HG03135 (cell line): ENCODE measurements around the gene COL4A4.

Experiments used
- ATAC-seq: cut with Tn5 transposase; IDR thresholded peaks from one replicate; pipeline ENCODE4 v1.9.1; 2021; ENCODE audit warnings: mild to moderate bottlenecking, moderate library complexity; ENCODE audit not compliant: unreplicated experiment

The COL4A4 gene

DNA sequence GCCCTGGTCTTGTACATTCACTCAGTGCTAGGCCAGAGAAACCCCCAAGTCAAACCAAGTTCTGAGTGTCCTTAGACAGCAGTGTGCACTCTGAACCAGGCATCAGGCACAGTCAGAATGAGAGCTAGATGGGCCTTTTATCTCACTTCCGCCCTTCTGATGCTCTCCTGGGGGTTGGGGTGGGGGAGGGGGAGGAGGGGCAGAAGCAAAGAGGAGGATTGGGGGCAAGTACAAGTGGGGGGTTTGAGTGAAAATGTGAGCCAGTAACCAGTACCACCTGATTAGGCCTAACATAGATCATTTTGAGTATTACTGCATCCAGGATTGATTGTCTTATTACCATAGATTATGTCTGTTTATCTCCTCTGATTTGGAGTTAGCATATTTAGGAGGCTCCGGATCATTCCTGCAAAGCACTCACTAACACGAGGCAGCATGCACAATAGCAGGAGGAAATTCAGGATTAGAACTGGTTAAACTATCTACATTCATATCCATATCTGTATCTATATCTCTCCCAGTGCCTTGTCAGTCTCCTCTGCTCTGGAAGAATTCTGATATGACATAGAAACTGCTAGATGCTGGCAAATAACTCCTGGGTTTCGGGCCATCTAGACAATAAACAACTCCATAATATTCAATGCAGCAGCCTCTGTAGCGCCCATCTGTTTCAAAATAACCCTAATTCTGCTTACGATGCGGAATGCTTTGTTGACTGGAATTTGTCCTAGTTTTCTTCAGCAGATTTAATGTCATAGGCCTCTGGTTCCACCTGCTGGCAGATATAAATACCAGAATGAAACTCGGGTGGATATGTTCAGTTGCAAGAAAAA is 179.0 kb downstream of the COL4A4 start:
- peak; percentile 95 for ATAC-seq

DNA sequence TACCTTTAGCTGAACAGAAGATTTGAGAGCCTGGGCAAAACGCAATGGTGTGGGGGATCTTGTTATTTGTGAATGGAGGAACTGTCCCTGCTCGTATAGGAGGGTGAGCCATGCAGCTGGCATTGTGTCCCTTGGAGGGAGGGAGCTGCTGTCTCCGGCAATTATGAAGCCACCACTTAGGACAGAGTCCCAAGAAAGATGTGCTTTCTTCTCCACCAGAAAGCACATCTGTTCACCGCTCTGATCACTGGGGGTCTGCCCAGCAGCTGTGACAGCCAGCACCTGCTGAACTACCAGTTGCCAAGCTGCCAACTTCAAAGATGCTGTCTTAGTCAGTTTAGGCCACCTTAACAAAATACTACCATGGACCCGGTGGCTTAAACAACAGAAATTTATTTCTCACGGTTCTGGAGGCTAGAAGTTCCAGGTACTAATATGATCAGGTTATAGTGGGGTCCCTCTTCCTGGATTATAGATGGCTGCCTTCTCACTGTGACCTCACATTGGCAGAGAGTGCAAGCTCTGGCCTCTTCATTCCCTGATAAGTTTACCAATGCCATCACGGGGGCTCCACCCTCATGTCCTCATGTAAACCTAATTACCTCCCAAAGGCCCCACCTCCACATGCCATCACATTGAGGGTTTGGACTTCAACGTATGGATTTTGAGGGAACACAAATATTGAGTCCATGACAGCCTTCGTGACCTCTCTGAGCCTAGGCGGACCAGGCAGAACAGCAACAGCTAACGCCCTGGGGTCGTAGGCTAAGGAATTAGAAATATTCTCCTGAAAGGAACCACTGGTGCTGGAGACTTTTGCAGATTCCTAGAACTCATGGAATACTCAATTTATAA is 179.9 kb downstream of the COL4A4 start:
- no peak for ATAC-seq

DNA sequence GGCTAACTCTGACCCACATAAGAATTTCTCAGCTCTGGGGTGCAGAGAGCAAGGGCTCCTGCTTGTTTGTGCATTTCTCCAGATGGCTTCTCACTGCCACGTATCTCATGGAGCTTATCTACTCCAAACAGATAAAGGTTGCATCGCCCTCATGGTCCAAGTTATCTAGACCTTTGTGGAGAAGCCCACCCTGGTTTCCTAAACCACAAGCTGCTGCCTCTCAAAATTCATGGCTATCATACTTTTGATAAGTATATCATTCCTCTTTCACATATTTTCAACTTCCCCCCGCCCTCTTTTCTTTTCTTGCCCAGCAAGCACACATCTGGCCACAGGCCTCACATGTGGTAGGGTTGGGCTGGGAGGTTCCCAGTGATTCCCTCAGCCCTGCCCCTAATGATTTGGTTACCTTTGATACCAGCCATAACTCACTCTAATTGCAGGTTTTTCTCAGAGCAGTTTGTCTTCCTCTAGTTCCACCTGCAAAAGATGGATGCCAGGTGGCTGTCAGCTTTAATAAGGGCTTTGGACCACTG is 182.1 kb downstream of the COL4A4 start:
- no peak for ATAC-seq

DNA sequence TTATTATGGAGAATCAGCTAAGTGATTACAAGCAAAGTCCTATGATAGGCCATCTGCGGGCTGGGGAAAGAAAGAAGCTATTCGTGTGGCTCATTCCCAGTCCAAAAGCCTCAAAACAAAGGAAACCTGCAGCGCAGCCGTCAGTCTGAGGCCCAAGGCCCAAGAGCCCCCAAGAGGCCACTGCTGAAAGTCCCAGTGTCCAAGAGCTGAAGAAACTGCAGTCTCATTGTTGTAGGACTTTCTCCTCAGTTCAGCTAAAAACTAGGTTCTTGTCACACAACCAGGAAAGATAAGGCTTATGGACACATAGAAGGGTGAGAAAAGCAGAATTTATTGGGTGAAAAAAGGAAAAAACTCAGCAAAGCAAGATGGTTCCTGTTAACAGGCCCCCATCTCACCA is 185.0 kb downstream of the COL4A4 start:
- ATAC-seq: no peak

DNA sequence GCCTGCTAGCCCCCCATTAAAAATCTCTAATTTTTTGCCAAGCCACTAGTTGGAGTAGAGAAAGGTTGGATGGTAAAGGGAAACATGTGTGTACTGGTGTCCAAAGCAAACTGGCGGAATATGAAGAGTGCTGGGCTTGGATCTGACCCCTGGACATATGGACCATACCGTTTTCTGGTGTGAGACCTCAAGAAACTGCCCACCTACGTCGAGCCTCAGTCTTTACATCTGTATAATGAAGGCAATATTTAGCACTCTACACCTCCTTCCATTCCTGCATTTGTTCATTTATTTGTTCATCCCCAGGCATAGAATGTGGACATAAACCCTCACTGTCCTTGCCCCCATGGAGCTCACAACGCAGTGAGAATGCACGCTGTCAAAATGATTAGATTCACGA is 185.7 kb downstream of the COL4A4 start:
- ATAC-seq: no peak

DNA sequence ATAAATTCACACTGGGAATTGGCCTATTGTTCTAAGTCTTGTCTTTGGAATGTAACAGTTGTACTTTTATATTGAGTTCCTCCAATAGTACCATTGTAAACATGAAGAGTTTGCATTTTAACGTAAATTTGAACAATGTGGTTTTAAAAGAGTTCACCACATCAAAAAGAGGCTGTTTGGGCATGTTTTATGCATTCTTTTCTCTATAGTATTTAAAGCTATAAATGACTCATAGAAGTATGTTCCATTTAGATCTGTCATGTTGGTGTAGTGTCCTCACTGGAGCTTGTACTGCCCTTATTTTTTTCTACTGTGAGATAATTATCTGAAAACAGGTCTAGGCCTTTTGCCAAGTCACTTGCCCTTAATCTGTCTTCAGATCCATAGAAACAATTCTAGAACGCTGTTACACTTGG is 186.2 kb downstream of the COL4A4 start:
- no peak for ATAC-seq

DNA sequence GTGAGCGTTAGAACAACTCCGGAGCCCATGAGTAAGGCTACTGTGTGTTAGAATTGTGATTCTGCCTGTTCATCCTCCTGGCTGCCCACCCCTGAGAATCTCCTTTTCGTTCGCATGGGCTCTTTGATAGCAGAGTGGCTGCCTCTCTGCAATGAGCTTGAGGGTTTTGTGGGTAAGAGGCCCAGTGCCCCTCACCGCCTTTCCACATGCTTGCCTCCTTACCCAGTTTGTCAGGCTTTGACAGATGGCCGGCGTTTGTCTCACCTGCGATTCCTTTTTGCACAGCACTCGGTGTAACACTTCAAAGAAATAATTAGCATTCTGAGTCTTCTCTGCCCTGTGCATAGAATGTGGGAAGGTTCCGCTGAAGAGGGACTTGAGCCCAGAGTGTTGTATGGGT is 190.2 kb downstream of the COL4A4 start:
- ATAC-seq: no peak

DNA sequence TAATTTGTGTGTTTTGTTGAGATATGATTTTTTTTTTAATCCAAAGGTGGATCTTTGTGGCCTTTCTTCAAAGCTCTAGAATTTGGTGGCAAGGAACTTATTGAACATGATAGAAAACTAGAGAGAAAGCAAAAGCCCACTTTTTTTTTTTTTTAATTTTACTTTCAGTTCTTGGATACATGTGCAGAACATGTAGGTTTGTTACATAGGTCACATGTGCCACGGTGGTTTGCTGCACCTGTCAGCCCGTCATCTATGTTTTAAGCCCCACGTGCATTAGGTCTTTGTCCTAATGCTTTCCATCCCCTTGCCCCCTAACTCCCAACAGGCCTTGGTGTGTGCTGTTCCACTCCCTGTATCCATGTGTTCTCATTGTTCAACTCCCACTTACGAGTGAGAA is 192.2 kb downstream of the COL4A4 start:
- ATAC-seq: no peak

DNA sequence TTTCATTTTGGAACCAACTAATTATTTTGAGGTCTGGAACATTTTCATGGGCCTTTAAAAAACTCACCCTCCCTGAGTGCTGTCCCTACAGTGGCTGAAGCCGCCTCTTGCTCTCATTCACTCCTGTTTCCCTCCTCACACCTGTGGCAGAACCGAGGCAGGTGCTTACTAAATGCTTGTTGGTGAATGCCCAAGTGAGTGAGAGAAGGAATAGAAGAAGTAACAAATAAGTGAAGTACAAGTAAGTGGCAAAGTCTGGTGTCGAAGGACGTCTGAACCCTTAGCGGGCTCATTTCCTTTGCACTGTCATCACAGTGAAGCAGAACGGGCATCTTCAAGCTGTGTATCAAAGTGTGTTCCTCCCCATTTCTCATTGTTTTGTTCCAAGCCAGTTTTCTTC is 192.9 kb downstream of the COL4A4 start:
- peak; percentile 45 for ATAC-seq

DNA sequence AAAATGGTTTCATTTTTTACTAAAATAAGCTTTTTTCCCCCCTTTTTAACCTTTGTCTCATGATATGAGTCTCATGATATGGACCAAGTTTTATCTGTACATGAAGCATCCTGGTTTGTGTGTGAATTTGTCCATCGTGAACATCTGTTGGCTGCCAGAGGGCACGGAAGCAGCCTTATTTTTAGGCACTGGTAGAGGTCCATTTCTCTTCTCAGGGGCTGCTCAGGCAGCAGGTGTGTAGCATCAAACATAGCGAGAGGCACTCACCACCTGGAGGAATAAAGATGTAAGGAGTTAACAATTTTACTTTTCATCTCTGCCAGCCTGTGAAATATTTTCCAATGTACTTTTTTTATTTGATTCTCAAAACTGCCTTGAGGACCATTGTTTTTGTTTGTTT is 193.6 kb downstream of the COL4A4 start:
- no peak for ATAC-seq

DNA sequence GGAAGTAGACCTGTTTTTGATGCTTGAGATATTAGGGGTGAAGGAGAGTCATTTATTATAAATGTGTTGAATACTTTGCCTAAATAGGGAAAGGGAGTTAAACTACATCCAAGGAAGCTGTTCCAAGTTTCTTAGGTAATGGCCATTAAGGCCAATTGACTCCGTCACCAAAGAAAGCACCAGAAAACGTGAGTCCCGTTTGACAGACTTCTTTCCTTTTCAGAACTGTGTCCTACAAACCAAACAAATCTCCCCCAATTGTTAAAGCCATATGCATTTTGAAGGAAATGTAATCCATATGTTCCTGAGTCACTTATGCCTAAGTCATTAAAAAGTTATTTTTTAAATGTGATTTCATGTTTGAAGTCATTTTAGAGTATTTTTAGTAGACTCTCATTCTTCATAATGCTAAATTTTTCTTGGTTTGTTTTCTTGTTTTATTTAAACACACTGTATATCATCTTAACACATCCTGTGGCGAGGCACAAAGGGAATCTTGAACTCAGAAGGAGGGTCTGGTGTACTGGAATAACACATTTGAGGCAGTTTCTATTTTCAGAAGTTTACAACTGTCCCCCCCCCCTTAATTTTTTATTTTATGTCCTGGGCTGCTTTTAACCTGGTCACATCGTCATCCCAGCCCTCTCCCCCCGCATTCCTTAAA is 194.5 kb downstream of the COL4A4 start:
- no peak for ATAC-seq

DNA sequence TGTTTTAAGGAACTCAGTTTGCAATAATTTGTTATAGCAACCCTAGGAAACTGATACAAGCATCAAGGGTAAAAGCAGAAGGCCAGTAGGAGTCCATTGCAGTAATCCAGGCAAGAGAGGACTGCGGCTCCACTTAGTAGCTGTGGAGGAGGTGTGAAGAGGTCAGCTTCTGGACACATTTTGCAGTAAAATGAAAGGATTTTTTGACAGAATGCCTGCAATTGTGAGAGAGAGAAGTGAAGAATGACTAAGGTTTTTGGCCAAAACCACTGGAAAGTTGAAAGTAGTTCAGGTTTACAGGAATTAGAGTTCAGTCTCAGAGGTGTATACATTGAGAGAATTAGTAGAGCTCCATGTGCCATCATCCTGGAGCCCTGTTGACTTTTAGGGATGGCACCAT is 198.6 kb downstream of the COL4A4 start:
- no peak for ATAC-seq

DNA sequence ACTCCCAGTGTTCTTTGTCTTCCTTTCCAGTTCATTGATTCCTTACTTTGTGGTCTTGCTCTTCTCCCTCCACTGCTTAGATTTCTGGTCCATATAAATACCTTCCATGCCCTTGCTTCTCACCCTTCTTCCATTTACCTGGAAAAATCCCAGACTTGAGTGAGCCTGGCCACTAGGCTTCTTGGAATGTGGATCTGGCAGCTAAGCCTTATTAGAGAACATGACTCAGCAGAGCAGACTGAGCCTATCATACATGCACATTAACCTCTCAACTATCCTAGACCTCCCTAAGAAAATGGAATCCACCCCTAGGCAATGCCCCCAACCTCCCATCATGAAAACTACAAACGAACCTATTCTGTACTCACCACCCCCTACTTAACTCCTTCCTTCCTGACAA is 200.5 kb downstream of the COL4A4 start:
- no peak for ATAC-seq

DNA sequence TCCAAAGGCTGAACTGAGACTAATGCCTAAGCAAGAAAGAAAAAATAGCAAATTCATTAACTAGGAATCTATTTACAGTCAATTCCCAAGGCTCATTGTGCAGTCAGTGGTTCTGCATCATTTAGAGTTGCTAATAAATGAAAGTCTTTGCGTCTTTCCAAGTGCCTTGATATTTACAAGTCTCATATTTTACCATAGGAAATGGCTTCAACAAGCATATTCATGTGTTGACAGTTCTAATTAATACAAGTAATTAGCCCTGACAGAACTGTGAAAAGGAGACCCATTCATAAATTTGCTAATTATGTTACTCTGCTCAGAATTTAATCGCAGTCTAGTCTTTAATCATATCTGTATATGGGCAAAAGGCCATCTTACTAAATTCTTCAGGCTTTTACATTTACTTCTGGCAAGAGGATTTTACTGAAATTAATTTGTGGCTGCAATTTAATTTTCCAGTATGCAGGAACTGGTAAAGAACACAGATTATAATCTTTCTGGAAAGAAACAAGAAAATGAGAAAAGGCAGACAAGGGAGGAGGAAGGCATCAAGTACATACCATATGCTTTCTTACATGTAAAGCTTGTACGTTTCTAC is 201.7 kb downstream of the COL4A4 start:
- ATAC-seq: no peak

DNA sequence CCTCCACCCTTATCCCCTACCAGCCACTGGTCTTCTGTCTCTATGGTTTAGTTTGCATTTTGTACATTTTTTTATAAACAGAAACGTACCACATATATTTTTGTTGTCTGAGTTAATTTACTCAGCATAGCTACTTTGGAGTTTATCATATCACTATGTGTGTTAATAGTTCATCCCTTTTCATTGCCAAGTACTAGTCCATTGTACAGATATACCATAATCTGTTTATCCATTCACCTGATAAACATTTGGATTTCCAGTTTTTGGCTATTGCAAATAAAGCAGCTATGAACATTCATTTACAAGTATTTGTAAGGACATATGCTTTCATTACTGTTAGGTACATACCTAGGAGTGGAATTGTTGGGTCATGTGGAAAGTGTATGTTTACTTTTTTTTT is 204.6 kb downstream of the COL4A4 start:
- no peak for ATAC-seq

DNA sequence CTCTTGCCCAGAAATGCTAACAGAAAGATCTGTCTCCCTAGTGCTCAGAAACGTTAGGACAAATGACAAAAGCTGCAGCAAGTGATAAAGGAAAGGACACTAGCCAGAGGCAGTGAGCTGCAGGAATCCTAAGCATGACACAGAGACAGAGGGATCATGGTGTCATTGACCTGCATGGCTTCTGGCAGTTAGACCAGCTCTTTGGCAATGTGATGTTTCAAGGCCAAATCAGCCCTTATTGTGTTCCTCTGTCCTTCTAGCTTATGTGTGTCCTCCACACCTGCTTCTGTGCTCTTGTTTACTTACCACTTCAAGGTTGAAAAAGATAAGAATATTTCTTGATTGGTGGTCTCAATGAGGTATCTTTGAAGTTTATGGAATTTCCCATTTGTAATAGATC is 207.3 kb downstream of the COL4A4 start:
- no peak for ATAC-seq

DNA sequence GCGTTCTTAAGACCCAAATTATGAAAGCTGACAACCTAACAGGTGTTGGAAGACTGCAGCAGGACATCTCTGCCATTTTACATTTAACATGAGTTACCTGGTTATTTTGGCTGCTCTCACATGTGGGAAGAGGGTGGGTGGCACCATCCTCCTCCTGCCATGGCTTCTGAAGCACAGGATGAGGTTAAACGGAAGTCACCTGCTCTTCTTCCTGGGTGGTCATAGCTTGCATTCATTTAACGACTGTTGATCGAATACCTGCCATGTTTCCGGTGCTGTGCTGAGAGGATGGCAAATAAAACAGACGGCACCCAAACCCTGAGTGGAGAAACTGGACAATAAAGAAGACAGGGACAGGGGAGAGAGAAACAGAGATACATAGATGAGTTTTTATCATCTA is 210.2 kb downstream of the COL4A4 start:
- ATAC-seq: no peak

DNA sequence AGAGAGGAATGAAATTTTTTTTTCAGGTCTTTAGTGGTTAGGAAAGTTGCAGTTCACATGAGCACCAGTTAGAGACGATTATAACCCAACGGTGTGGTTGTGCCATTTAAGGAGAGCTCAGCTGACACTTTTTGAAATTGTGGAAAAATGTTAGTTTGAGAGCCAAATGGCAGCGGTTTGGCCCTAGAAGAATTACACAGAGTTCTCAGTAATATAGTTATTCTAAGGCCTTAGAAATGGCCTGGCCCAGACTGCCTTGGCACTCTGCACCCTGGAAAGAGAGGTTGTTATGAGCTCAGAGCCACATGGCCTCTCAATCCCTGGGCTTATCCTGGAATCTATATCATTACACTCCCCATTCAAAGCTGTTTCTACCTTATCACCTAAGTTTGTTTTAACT is 210.8 kb downstream of the COL4A4 start:
- ATAC-seq: no peak
